ENCODE data around the gene ATP4A.
"Not testable (repeated sequence)": the region's sequence is repeated elsewhere in the genome, so short reads cannot be mapped to it uniquely, and the experiment has no call there.

DNA sequence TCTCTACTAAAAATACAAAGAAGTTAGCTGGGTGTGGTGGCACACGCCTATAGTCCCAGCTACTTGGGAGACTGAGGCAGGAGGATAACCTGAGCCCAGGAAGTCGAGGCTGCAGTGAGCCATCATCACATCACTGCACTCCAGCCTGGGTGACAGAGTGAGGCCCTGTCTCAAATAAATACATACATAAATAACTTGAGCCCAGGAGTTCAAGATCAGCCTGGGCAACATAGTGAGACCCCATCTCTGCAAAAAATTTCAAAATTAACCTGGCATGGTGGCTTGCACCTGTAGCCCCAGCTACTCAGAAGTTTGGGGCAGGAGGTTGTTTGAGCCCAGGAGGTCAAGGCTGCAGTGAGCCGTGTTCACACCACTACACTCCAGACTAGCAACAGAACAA, 31.6 kb upstream of the ATP4A start:
- TF ChIP-seq, protein P1, sequence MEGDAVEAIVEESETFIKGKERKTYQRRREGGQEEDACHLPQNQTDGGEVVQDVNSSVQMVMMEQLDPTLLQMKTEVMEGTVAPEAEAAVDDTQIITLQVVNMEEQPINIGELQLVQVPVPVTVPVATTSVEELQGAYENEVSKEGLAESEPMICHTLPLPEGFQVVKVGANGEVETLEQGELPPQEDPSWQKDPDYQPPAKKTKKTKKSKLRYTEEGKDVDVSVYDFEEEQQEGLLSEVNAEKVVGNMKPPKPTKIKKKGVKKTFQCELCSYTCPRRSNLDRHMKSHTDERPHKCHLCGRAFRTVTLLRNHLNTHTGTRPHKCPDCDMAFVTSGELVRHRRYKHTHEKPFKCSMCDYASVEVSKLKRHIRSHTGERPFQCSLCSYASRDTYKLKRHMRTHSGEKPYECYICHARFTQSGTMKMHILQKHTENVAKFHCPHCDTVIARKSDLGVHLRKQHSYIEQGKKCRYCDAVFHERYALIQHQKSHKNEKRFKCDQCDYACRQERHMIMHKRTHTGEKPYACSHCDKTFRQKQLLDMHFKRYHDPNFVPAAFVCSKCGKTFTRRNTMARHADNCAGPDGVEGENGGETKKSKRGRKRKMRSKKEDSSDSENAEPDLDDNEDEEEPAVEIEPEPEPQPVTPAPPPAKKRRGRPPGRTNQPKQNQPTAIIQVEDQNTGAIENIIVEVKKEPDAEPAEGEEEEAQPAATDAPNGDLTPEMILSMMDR (IDR thresholded peaks at IDR 0.05; ENCODE audit: low read depth, low read length): not testable (repeated sequence)
- TF ChIP-seq POLR2A (IDR thresholded peaks at IDR 0.05; ENCODE audit: extremely low read depth, insufficient read length): not testable (repeated sequence)
- TF ChIP-seq, protein P2, sequence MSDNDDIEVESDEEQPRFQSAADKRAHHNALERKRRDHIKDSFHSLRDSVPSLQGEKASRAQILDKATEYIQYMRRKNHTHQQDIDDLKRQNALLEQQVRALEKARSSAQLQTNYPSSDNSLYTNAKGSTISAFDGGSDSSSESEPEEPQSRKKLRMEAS (IDR thresholded peaks at IDR 0.05; ENCODE audit: low read depth, low read length): not testable (repeated sequence)
